ENCODE measurements around the gene CPA2.
"Not testable (repeated sequence)": the region's sequence is repeated elsewhere in the genome, so short reads cannot be mapped to it uniquely, and the experiment has no call there.

CPA2 gene

GRCh38 chr7:130266258-130266960 is at the start of gene CPA2:
Gene CPA2, plus strand, starts transcription at chr7:130266863. Its CDS starts 19 bp downstream, at chr7:130266882.
- DNase-seq, result no peak

GRCh38 chr7:130218806-130219620 is 47.6 kb upstream of the CPA2 start:
- DNase-seq, result no peak

DNA sequence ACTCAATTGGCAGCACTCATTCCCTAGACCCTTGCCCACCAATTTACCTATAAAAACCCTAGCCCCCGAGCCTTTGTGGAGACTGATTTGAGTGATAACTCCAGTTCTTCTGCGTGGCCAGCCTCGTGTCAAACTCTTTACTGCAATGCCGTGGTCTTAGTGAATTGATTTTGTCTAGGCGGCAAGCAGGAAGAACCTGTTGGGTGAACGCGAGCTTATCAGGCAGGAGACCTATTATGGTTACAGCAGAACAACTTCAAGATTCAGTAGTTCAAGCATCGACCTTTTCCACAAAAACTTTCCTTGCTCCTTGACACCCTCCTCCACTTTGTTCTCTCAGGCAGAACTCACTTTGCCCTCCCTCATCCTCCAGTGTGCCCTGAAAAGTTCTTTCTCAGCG is 46.8 kb upstream of the CPA2 start:
- DNase-seq, result no peak

GRCh38 chr7:130221746-130222145 is 44.9 kb upstream of the CPA2 start:
- no peak for DNase-seq

DNA sequence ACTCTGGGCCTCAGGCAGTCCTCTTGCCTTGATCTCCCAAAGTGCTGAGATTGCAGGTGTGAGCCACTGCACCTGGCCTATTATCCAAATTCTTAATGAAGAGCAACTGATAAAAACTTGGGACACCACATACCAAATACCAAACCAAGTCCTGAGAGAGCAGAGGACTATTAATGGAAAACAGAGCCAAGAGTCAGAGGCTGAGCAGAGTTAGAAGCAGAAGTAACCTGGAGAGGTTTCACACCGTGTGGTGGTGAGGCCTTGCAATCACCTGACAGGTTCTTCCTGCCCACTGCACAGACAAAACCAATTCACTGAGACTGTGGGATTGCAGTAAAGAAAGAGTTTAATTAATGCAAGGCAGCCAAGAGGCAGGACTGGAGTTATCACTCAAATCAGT is 43.0 kb upstream of the CPA2 start:
- no peak for DNase-seq

- DNase-seq, result no peak
Measured at GRCh38 chr7:130224210-130224609, 42.5 kb upstream of the CPA2 start.

GRCh38 chr7:130224923-130225322 is 41.7 kb upstream of the CPA2 start:
- not testable (repeated sequence) for DNase-seq

GRCh38 chr7:130226333-130226732 is 40.3 kb upstream of the CPA2 start:
- no peak for DNase-seq

- no peak for DNase-seq
Measured at GRCh38 chr7:130227883-130228575, 38.6 kb upstream of the CPA2 start.

DNA sequence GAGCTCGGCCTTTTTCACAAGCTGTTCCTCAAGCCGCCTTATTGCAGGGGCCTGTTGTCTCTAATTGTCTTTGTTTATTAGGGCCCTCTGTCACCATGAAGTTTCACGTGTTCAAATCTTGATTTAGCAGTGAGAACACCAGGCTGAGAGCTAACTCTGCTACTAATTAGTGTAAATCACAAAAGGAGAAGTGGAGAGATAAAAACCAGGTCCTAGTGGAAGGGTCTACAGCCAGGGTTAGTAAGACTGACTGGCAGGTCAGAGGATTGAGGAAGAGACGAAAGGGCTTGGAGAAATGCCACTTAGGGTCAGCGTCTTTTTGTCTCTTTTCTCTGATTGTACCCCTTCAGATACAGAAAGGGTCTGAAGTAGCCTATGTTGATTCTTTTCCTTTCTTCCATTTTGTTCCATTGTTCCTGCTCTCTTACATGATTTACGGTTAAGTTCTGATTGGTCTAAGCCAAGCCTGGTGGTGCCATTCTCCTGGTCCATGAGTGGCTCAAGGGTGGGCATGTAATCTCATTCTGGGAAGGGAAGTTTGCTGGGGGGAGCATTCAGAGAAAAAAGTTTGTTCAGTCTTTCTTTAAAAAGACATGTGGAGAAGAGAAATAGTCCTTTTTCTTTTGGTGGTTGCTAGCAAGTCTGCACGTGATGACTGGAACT is 37.7 kb upstream of the CPA2 start:
- DNase-seq, result no peak

DNA sequence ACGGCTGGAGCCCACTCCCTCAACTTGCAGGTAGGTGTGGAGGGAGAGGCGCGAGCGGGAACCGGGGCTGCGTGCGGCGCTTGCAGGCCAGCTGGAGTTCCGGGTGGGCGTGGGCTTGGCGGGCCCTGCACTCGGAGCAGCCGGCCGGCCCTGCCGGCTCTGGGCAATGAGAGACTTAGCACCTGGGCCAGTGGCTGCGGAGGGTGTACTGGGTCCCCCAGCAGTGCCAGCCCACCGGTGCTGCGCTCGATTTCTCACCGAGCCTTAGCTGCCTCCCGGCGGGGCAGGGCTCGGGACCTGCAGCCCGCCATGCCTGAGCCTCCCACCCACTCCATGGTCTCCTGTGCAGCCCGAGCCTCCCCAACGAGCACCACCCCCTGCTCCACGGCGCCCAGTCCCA is 36.7 kb upstream of the CPA2 start:
- not testable (repeated sequence) for DNase-seq

- no peak for DNase-seq
Measured at GRCh38 chr7:130231792-130232191, 34.9 kb upstream of the CPA2 start.

GRCh38 chr7:130232209-130232608 is 34.5 kb upstream of the CPA2 start:
- DNase-seq, result no peak

GRCh38 chr7:130234078-130234477 is 32.6 kb upstream of the CPA2 start:
- DNase-seq, result no peak

- DNase-seq, result not testable (repeated sequence)
Measured at GRCh38 chr7:130236361-130236760, 30.3 kb upstream of the CPA2 start.

GRCh38 chr7:130240240-130240639 is 26.4 kb upstream of the CPA2 start:
- no peak for DNase-seq

DNA sequence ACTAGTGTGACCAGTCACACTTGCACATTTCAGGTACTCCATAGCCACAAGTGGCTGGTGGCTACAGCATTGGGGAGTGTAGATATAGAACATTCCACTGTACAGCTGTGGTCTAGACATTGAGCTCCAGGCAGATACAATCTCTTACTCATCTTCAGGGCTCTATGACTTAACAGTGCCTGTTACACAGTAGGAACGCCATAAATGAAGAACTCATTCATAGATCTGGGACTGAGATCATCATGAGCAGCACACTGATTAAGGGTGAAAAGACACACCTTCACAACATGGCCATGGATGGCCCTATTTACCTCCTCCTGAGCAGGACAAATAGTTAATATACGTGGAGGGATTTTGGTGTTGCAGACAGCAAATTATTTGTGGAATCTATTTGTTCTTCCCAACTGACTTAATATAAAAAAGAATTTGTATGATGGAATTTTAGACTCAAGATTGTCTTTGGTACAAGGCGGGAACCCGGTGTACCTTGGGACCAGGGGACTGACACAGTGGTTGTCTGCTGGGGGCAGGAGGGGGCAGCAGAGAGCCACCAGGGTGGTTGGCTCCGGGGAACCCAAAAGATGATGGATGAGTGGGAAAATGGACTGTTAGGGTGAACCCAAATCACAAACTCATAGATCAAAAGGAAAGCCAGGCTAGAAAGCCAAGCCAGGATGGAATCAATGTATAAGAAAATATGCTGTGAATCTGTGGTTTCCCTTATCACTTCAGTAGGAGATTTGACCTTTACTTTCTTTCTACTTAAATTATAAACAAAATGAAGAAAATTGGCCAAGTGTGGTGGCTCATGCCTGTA is 24.3 kb upstream of the CPA2 start:
- peak; percentile 6 to 61 (median 38) for DNase-seq

DNA sequence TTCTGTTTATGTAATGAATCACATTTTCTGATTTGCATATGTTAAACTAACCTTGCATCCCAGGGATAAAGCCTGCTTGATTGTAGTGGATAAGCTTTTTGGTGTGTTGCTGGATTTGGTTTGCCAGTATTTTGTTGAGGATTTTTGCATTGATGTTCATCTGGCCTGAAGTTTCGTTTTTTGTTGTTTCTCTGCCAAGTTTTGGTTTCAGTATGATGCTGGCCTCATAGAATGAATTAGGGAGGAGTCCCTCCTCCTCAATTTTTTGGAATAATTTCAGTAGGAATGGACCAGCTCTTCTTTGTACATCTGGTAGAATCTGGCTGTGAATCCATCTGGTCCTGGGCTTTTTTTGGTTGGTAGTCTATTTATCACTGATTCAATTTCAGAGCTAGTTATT is 23.2 kb upstream of the CPA2 start:
- DNase-seq, result not testable (repeated sequence)

DNA sequence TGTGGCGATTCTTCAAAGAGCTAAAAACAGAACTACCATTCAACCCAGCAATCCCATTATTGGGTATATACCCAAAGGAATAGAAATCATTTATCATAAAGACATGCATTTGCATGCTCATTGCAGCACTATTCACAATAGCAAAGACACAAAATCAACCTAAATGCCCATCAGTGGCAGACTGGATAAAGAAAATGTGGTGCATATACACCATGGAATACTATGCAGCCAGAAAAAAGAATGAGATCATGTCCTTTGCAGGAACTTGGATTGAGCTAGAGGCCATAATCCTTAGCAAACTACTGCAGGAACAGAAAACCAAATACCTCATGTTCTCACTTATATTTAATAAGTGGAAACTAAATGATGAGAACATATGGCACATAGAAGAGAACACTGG is 20.2 kb upstream of the CPA2 start:
- not testable (repeated sequence) for DNase-seq

DNA sequence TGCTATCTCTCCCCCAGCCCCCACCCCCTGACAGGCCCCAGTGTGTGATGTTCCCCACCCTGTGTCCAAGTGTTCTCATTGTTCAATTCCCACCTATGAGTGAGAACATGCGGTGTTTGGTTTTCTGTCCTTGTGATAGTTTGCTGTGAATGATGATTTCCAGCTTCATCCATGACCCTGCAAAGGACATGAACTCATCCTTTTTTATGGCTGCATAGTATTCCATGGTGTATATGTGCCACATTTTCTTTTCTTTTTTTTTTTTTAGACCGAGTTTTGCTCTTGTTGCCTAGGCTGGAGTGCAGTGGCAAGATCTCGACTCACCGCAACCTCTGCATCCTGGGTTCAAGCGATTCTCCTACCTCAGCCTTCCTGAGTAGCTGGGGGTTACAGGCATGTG is 17.8 kb upstream of the CPA2 start:
- not testable (repeated sequence) for DNase-seq

DNA sequence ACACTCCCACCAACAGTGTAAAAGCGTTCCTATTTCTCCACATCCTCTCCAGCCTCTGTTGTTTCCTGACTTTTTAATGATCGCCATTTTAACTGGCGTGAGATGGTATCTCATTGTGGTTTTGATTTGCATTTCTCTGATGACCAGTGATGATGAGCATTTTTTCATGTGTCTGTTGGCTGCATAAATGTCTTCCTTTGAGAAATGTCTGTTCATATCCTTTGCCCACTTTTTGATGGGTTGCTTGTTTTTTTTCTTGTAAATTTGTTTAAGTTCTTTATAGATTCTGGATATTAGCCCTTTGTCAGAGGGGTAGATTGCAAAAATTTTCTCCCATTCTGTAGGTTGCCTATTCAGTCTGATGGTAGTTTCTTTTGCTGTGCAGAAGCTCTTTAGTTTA is 17.0 kb upstream of the CPA2 start:
- not testable (repeated sequence) for DNase-seq

DNA sequence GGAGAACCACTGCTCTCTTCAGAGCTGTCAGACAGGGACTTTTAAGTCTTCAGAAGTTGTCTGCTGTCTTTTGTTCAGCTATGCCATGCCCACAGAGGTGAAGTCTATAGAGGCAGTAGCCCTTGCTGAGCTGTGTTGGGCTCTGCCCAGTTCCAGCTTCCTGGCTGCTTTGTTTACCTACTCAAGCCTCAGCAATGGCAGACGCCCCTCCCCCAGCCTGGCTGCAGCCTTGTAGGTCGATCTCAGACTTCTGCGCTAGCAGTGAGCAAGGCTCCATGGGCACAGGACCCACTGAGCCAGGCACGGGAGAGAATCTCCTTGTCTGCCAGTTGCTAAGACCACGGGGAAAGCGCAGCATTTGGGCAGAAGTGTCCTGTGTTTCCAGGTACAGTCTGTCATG is 12.1 kb upstream of the CPA2 start:
- no peak for DNase-seq
